HFF-Myc (cell line): ENCODE measurements around the gene TMEM150B.
"Not testable (repeated sequence)": the region's sequence is repeated elsewhere in the genome, so short reads cannot be mapped to it uniquely, and the experiment has no call there.

ENCODE experiments used
- DNase-seq: peaks from one replicate; pipeline ENCODE4 v3.0.0-alpha.2; 2011; ENCODE audit warnings: low read depth; ENCODE audit errors: extremely low read depth
- H3K4me3 ChIP-seq: replicated peaks from 2 replicates; pipeline ENCODE4 v1.5.1; 2011; ENCODE audit warnings: low read depth, mild to moderate bottlenecking, control low read depth, low read length
- CTCF ChIP-seq: IDR thresholded peaks from 2 replicates; pipeline ENCODE4 v1.5.1; 2012; ENCODE audit warnings: mild to moderate bottlenecking, low read depth, low read length, control low read depth; ENCODE audit errors: missing control alignments

The TMEM150B gene

GRCh38 chr19:55333870-55334269 lies 8.7 kb upstream of the TMEM150B start:
- TF ChIP-seq CTCF = no peak
- DNase-seq = no peak
- H3K4me3 ChIP-seq = no peak overlapping the region

GRCh38 chr19:55329791-55330190 lies 4.7 kb upstream of the TMEM150B start:
- H3K4me3 ChIP-seq, DNase-seq: not testable (repeated sequence)

GRCh38 chr19:55328774-55329318 lies 3.7 kb upstream of the TMEM150B start:
- DNase-seq, H3K4me3 ChIP-seq: not testable (repeated sequence)

DNA sequence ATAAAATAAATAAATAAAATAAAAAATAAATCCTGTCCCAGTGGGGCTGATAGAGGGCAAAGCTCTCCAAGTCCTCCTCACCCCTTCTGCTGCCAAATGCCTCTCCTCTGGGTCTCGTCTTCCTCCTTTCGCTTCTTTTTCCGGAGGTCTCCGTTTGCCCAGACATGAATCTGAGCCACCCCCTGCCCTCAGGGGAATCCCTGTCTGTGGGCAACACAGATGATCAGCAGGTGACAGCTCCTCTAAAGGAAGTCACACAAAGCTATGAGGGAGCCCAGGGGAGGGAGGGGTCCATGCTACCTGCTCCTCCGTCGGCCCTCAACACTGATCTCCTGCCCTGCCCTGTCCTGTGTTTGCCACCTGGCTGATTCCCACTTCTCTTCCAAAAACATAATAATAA lies 479 bp downstream of the TMEM150B start:
- no peak for DNase-seq

GRCh38 chr19:55322204-55322885 lies 2.8 kb downstream of the TMEM150B start:
- no peak overlapping the region for H3K4me3 ChIP-seq
- no peak for DNase-seq
- TF ChIP-seq CTCF = no peak

More for the DNA sequence above, 479 bp downstream of the TMEM150B start:
- no peak overlapping the region for H3K4me3 ChIP-seq
- TF ChIP-seq CTCF = no peak

- H3K4me3 ChIP-seq = no peak overlapping the region
- TF ChIP-seq CTCF = no peak
- DNase-seq = no peak
Observed at GRCh38 chr19:55321466-55322137, 3.5 kb downstream of the TMEM150B start.

DNA sequence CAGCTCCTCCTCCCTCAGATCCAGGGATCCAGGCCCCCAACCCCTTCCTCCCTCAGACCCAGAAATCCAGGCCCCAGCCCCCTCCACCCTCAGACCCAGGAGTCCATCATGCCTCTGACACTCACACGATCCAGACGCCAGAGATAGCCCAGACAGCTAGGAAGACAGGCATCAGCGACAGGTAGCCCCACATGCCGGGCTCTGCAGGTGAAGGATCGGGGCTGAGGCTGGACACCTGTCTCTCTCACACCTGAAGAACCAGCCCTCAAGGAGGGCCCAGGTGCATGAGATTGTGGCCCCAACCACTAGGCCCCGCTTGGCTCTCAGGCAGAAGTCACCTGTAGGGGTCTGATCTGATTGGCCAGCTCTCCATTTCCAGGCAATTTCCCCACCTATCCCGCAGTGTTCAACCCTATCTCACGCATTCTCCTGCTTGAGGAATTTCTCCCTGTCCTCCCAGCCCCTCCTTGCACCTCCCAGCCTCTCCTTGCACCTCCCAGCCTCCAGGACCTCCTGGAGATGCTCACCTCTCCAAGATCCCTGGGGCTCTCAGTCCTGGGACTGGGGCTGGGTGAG lies 4.2 kb downstream of the TMEM150B start:
- no peak overlapping the region for H3K4me3 ChIP-seq
- no peak for DNase-seq
- no peak for TF ChIP-seq CTCF
